ENCODE results near the gene CCDC141.

The CCDC141 gene

DNA sequence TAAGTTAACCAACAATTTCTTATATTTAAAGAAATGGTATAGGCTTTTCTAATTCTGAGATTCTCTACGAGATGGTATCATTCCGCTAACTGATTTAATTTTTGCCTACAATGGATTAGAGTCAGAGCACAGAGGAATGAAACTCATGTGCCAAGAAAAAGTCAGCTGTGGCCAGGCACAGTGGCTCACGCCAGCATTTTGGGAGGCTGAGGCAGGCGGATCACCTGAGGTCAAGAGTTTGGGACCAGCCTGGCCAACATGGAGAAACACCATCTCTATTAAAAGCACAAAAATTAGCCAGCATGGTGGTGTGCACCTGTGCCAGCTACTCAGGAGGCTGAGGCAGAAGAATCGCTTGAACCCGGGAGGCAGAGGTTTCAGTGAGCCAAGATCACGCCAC is 225.8 kb downstream of the CCDC141 start:
- DNase-seq = no peak

DNA sequence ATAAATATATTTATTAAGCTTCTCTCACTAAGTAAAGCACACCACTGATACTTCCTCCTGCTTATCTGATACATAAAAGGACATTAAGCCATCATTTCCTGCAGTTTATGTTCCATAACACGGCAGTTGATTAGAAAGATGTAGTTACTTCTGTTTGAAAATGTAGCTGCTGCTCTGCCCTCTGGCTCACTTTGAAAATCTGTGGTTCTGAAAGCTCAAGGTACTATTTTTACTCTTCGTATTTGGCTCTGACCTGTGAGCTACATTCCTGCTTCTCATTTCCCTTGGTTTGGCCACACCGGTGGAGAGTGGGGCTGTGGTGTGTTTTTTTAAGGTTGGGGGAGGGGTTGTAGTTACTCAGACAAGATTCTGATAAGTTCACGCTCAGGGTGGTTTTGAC is 229.9 kb downstream of the CCDC141 start:
- no peak for DNase-seq

DNA sequence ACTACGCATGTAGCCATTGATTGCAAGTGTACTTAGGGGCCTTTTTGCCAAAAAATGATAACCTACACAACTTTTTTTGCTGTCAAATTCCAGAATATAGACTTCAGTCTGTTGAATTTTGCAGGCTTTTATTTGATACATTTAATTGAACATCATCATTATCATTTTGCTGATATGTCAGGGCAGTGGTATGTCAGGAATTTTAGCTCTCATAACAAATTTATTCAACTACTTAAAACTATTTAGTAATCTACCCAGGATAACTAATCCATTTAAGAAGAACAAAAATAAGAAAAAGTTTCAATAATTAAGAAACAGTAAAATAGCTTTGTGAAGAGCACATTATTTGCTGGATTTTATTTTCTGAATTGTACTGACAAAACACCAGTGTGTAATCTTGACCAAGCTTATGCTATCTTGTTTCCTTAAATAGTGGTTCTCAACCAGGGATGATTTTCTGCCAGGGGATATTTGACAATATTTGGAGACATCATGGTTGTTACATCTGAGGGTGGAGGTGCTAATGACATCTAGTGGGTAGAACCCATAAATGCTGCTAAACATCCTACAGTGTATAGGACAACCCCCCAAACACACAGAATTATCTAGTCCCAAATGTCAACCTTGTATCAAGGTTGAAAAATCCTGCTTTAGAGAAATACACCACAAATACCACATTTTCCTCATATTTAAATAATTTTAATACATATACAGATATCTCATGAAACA is 230.6 kb downstream of the CCDC141 start:
- DNase-seq = no peak

DNA sequence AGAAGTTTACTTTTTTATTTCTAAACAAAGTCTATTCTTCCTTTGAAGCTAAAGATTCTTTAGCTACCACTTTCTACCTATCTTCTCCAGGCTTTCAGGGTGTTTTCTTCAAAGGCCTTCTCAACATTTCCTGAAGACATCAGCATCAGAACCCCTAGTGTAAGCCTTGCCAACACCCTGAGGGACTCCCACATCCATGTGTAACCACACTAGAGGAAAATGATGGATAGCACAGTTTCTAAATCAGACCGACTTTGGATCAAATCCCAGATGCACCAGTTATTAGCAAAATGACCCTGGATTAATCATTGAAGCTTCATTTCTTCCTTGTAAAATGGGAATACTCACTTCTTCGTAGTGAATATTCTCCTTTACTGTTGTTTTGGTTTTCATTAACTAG is 238.0 kb downstream of the CCDC141 start:
- DNase-seq = no peak

DNA sequence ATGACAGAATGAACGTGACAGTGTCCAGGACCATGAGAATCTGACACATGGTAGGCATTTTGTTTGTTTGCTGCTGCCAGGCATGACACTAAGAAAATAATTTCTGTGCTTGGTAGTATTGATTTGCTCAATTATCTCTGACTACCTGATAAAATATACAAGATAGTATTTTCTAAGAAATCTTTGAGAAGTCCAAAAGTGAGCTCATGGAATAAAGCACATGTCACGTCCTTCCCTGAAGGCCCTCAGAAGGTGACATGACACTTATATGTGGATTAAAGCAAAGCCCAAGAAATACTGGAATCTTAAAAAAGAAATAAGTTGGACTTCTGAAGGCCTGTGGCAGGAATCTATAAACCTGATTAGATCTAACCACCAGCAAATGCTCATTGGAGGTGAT is 238.9 kb downstream of the CCDC141 start:
- DNase-seq = no peak

DNA sequence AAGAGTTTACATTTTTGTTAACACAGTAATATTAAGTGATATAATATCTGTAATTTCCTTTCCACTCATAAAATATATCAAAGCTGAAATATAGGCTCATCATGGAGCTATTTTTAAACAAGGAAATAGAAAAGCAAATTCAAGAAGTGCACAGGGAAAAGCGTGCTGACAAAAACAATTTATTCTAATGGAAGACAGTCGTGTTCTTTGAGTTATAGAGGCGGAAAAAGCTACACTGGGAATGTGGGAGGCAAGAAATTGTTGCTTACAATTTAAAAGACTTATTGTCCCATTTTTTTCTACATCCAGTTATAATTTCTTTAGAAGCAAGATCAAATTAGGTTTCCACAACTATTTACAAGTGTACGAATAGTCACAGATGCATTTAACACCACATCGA is 239.5 kb downstream of the CCDC141 start:
- DNase-seq = no peak

DNA sequence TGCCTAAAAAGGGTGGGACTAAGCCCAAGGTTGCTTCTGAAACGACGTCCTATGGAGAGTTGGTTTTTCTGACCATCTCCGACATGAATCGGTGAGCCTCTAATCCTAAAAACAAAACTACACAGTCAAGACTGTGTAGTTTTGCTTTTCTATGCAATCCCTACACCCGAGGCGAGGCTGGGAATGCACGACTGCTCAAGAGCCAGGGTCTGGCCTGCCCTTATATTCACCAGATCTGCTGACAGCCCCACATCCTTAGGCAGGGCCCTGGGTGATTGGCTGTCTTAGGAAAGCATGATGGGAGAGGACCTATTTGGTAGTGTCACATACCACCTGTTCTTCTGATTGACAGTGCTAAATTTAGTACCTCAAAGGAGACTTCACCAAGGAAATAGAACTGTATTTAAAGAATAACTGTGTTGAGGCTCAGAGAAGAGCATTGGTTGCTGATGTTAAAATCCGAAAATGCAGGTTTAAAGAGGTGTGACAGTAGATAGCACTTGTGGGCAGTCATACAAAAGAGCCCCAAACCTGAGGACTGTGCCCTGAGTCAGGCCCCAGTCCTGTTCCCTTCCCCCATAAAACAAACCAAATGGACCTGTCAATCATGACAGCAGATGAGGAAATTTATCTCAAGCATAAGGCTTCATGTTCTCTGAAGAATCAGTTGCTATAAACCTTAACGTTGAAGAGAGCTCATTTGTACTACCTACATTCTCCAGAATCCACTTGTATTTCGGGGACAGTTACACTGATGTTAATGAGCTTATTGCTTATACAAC is 242.5 kb downstream of the CCDC141 start, which contains the start of gene TTN:
Gene TTN (minus strand): TSS at position 197 of the 782 bp plus-strand sequence. CDS start 2,781 bp downstream, outside the sequence.
- DNase-seq = no peak

DNA sequence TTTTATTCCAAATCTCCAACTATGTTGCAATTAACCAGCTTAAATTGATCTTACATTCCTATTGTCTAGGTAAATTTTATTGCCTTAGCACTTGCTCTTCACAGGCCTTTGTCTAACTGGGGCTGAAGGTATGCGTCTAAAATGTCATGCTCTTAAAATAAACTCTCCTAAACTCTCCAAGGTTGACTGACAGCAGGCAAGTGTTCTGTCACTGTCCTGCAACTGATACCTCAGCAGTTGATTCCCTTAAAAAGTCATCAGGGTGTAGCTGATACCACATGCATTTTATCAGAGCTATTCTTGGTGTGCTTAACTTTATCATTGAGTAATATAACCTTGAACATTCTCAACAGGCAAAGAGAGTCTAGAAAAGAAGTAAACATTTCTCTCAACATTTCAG is 243.4 kb downstream of the CCDC141 start:
- no peak for DNase-seq

DNA sequence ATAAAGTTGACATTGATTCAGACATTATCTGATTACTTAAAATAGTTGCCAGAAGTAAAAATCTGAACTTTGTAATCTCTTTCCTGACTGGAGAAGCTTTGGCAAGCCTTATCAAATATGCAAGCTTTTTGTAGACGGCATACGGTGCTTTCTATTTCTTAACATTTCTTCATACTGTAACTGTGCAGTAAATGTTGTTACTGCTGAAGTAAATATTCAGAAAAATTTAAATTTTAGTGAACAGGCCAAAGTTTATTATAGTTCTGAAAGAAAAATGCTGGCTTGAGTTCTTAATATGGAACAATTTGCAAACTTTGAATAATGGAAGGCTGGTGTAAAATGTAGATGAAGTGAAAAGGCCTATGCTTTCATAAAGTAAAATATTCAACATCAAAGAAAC is 244.5 kb downstream of the CCDC141 start:
- DNase-seq = no peak

DNA sequence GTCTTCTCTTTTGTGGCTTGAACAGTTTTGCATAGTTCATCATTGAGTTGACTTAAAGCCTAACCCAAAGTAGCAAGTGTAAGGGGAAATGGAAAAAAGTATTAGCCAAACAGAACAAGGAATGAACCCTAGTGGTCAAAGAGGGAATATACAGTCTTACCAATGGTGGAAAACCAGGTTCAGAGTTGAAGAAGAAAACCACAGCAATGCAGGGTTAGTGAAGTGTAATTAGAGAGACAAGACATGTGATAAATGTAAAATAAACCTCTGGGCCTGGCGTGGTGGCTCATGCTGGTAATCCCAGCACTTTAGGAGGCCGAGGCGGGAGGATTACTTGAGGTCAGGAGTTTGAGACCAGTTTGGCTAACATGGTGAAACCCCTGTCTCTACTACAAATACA is 245.1 kb downstream of the CCDC141 start:
- DNase-seq = no peak

DNA sequence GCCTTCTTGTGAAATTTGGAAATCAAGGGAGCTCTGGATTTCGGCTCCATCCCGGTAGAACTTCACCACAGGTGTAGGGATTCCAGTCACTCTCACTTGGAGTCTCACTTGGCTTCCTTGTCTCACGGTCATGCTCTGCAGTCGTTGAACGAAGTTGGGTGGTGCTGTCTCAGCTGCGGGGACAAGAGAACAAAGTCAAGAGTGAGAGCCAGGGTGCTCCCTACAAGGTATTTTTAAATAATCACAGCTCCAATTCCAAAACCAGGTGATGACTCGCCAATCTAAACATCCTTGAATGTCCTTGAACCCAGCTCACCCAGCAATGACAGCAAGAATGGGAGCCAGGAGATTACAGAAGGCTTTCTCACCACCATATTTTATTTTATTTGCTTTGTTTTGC is 249.4 kb downstream of the CCDC141 start:
- no peak for DNase-seq

DNA sequence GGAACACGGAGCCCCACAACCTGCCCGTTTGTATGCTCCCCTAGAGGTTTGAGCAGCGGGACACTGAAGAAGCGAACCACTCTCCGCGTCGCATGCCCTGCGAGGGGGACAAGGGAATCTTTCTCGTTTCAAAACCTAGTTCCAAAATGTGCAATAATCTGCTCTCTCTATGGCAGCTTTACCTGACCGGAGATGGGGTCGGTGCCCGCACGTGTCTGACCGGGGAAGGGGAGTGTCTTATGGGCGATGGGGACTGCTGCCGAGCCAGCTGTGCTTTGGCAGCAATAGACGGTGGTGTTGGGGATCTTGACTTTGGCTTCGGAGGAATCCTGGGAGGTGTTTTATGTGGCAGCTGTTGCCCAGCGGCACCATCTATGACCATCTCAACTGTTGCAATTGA is 250.6 kb downstream of the CCDC141 start:
- DNase-seq = no peak

DNA sequence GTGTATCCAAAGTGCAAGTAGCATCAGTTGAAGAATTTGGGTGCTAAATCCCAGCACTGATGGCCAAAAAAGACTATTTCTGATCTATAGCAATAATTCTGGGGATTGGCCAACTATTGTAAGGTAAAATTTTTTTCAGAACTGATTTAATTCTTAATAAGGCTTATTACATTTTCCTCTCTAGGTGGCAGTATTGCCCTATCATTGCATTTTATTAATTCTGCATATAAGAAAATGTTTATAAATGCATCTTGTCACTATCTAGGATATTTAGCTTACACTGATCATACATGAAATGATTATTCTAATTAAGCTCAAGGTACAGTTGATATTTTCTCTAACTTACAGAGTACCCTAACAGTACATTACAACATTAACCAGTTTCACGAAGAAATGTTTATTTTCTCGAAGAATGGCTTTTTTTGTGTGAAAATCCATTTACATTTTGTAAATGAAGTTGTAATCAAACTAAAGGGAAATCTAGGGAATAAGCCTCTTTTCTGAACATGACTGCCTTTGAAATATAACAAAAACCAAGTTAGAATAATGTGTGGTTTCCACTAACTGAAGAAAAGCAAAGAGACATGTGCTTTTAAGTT is 253.8 kb downstream of the CCDC141 start:
- DNase-seq = no peak

DNA sequence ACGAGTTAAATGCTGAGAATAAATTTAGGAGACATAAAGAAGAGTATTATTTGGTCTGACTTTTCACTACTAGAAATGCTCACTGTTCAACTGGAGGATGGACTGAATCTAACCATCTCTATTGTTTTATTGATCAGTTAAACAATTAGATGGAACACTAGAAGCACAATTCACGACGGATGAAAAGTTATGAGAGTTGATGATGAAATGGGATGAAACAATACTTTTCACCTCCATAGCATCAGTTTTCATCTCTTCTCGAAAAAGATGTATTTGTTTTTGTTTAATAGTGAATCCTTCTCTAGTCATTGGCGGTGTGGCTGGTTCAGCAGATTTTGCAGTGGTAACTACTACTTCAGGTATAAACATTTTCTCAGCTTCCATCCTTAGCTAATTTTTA is 262.0 kb downstream of the CCDC141 start:
- DNase-seq = no peak

DNA sequence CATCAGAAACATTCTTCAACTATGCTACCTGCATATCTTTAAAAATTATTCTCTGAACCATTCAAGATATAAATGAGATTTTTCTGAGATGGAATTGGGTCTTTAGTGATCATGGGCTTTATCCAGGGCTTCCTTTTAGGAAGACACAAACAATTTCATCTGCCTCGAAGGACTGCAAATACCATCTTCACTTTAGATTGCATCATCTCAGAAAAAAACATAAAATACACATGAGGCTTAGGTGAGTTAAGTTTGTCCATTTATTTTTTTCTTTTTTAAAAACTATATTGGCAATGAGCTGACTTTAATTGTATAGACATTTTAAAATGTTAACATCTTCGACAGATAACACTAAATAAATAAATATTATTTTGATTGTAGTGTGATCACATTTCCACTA is 262.8 kb downstream of the CCDC141 start:
- DNase-seq = no peak

DNA sequence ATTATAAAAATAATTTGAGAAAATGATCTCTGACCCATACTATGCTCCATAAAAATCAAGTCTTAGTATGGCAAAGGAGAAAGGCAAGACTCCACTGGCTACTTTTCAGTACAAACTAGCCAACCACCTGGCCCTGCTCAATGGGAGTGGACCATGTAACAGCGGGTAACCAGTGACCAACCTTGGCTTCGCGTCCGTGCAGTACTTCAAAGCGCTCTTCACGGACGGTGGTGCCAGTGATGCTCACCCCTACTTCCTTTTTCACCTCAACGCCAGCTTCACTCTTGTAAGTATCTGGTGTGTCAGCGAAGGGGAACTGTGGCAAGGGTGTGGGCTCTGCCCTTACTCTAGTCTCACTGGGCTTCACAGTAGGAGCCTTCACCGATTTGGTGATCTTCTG is 266.0 kb downstream of the CCDC141 start:
- no peak for DNase-seq

DNA sequence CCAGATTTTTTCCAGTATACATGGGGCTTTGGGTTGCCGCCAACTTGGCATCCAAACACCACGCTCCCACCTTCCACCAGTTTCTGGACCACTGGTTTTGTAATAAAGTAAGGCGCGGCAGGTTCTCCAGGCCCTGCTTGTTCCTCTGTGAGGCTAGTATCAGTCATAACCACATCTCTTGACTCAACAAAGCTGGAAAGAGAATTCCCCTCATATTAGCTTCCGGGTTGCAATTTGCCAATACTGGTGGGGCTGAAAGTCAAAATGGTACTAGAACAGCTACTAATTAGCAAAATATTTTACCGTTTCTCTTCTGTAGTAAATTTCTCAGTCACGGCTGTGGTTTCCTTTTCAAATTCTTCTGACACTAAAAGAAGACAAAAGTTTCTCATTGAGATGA is 267.7 kb downstream of the CCDC141 start:
- no peak for DNase-seq
